ENCODE measurements around the gene ACKR2.

ACKR2 gene

DNA sequence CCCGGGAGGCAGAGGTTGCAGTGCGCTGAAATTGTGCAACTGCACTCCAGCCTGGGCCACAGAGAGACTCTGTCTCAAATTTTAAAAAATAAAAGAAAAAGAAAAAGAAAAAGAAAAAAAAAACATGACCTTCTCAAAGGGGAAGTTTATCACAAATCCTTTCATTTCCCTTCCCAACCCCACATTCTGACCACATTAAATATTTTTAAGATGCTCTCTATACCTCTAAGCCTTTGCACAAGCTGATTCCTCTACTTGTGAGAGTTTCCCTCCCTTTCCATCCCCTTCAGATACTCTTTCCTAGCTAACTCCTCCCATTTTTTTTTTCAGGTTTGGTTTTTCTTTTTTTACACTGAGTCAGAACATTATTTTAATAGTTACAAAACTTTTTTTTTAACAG is 9.0 kb upstream of the ACKR2 start:
- peaks cover 18% of the 10 kb centered on the region; the same call in 1 of the 2 replicates for H4K20me1 ChIP-seq (ENCODE audit: control insufficient read depth, insufficient read depth, low read depth, low read length)
- H3K9me2 ChIP-seq (replicated peaks; ENCODE audit: control insufficient read depth, low read length) = no peaks in the 10 kb centered on the region
- peaks cover 64% of the 10 kb centered on the region for H3K79me2 ChIP-seq (ENCODE audit: control insufficient read depth, low read length)
- H3K36me3 ChIP-seq (ENCODE audit: control insufficient read depth, low read length) = peaks cover 23% of the 10 kb centered on the region
- H3K27ac ChIP-seq (ENCODE audit: low read depth, low read length) = no peak overlapping the region
- TF ChIP-seq, protein P1, sequence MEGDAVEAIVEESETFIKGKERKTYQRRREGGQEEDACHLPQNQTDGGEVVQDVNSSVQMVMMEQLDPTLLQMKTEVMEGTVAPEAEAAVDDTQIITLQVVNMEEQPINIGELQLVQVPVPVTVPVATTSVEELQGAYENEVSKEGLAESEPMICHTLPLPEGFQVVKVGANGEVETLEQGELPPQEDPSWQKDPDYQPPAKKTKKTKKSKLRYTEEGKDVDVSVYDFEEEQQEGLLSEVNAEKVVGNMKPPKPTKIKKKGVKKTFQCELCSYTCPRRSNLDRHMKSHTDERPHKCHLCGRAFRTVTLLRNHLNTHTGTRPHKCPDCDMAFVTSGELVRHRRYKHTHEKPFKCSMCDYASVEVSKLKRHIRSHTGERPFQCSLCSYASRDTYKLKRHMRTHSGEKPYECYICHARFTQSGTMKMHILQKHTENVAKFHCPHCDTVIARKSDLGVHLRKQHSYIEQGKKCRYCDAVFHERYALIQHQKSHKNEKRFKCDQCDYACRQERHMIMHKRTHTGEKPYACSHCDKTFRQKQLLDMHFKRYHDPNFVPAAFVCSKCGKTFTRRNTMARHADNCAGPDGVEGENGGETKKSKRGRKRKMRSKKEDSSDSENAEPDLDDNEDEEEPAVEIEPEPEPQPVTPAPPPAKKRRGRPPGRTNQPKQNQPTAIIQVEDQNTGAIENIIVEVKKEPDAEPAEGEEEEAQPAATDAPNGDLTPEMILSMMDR (IDR thresholded peaks at IDR 0.05; ENCODE audit: low read depth, low read length, poor library complexity, severe bottlenecking) = no peak
- TF ChIP-seq EZH2phosphoT487 (IDR thresholded peaks at IDR 0.05; ENCODE audit: borderline replicate concordance, low read length) = no peak
- H3K4me3 ChIP-seq (ENCODE audit: low read length) = no peak overlapping the region
- peaks cover 2% of the 10 kb centered on the region; the same call in 1 of the 2 replicates for H3K27me3 ChIP-seq (ENCODE audit: control insufficient read depth, low read length)
- H3F3A ChIP-seq (ENCODE audit: control insufficient read depth, insufficient read depth) = no peaks in the 10 kb centered on the region
- no peak overlapping the region for H3K4me2 ChIP-seq (ENCODE audit: low read length)
- peaks cover 33% of the 10 kb centered on the region for H3K4me1 ChIP-seq (ENCODE audit: control insufficient read depth, low read length)
- H3K9me3 ChIP-seq (ENCODE audit: control insufficient read depth, insufficient read depth, low read length) = no peaks in the 10 kb centered on the region

DNA sequence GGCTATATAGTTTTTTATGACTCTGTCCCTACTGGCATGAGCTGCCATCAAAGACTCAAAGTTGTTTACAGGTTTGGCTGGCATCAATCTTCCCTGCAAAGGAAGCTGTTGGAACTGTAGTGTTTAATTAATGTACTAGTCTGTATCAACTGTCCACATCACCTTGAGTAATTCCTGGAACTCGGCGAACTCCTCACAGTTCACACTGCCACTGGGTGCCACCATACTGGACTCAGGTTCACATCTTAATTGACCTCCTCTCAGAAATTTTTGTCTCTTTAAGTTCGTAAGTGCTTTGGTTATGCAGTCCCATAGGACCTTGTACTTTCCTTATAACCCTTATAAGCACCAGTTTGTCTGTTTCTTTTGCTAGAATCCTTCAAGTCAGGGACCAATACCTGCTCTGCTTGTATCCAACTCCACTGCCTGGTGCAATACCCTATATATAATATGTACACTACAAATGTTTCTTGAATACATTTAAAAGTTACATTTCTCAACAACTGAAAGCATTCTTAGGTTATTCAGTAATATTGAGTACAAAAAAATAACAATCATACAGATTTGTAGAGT is 8.1 kb upstream of the ACKR2 start:
- no peak overlapping the region for H3K4me2 ChIP-seq (ENCODE audit: low read length)
- TF ChIP-seq, protein P1 (IDR thresholded peaks at IDR 0.05; ENCODE audit: low read depth, low read length, poor library complexity, severe bottlenecking) = no peak
- no peak for TF ChIP-seq EZH2phosphoT487 (IDR thresholded peaks at IDR 0.05; ENCODE audit: borderline replicate concordance, low read length)

DNA sequence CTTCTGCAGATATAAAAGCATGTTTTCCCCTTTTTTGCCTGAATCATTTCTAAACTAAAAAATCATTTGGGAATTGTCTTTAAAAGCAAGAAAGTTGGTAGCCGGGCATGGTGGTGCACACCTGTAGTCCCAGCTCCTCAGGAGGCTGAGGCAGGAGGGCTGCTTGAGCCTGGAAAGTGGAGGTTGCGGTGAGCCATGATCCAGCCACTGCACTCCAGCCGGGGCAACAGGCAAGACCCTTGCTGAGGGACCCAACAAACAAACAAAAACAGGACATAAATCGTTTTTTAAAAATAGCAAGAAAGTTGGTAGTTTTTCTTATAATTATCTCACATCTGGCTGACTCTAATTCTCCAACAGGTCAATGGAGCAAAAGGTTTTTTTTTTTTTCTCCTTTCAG is 7.5 kb upstream of the ACKR2 start:
- Histone ChIP-seq H3K79me2 (ENCODE audit: control insufficient read depth, low read length) (peaks cover 52% of the 10 kb centered on the region), H3K9me2 (replicated peaks; ENCODE audit: control insufficient read depth, low read length) (no peaks in the 10 kb centered on the region), H3K4me1 (ENCODE audit: control insufficient read depth, low read length) (peaks cover 33% of the 10 kb centered on the region), H3K4me2 (ENCODE audit: low read length) (no peak overlapping the region), H3K9me3 (ENCODE audit: control insufficient read depth, insufficient read depth, low read length) (no peaks in the 10 kb centered on the region), H3K27me3 (ENCODE audit: control insufficient read depth, low read length) (peaks cover 8% of the 10 kb centered on the region), H4K20me1 (ENCODE audit: control insufficient read depth, insufficient read depth, low read depth, low read length) (peaks cover 18% of the 10 kb centered on the region; the same call in 1 of the 2 replicates), H3K36me3 (ENCODE audit: control insufficient read depth, low read length) (peaks cover 23% of the 10 kb centered on the region), H3K4me3 (ENCODE audit: low read length) (no peak overlapping the region), H3F3A (ENCODE audit: control insufficient read depth, insufficient read depth) (no peaks in the 10 kb centered on the region), H3K27ac (ENCODE audit: low read depth, low read length) (no peak overlapping the region)
- TF ChIP-seq, protein P1 (IDR thresholded peaks at IDR 0.05; ENCODE audit: low read depth, low read length, poor library complexity, severe bottlenecking) = no peak
- TF ChIP-seq EZH2phosphoT487 (IDR thresholded peaks at IDR 0.05; ENCODE audit: borderline replicate concordance, low read length) = no peak

More for the DNA sequence above, 8.1 kb upstream of the ACKR2 start:
- Histone ChIP-seq H3K27ac (ENCODE audit: low read depth, low read length) (no peak overlapping the region), H3K79me2 (ENCODE audit: control insufficient read depth, low read length) (peaks cover 56% of the 10 kb centered on the region), H3K4me1 (ENCODE audit: control insufficient read depth, low read length) (peaks cover 33% of the 10 kb centered on the region), H3K27me3 (ENCODE audit: control insufficient read depth, low read length) (peaks cover 5% of the 10 kb centered on the region; the same call in 1 of the 2 replicates), H3K36me3 (ENCODE audit: control insufficient read depth, low read length) (peaks cover 23% of the 10 kb centered on the region), H4K20me1 (ENCODE audit: control insufficient read depth, insufficient read depth, low read depth, low read length) (peaks cover 18% of the 10 kb centered on the region; the same call in 1 of the 2 replicates), H3K4me3 (ENCODE audit: low read length) (no peak overlapping the region), H3K9me3 (ENCODE audit: control insufficient read depth, insufficient read depth, low read length) (no peaks in the 10 kb centered on the region), H3F3A (ENCODE audit: control insufficient read depth, insufficient read depth) (no peaks in the 10 kb centered on the region), H3K9me2 (replicated peaks; ENCODE audit: control insufficient read depth, low read length) (no peaks in the 10 kb centered on the region)

Data from DOHH2 (cell line).